Peyer's patch (tissue), 4 donors: Measurements from ENCODE around the gene CFAP70.

Experiments used
- POLR2A ChIP-seq, 2 donors: fragments of 450-650 bp; IDR thresholded peaks; one replicate each; pipeline ENCODE4 v1.5.1; 2017; ENCODE audit warnings: antibody characterized with exemption in 2 of 2, mild to moderate bottlenecking in 2 of 2, moderate library complexity in 2 of 2
- TF ChIP-seq, protein P1 (sequence below), 6 experiments: fragments of 450-650 bp in 4 of 6; fragments of 200-600 bp in 2 of 6; sonication (generic) in 1 of 6; IDR thresholded peaks; one replicate each; pipeline ENCODE4 v1.5.1; 2017 to 2019; ENCODE audit warnings: antibody characterized with exemption in 6 of 6, mild to moderate bottlenecking in 3 of 6, moderate library complexity in 1 of 6

DNA sequence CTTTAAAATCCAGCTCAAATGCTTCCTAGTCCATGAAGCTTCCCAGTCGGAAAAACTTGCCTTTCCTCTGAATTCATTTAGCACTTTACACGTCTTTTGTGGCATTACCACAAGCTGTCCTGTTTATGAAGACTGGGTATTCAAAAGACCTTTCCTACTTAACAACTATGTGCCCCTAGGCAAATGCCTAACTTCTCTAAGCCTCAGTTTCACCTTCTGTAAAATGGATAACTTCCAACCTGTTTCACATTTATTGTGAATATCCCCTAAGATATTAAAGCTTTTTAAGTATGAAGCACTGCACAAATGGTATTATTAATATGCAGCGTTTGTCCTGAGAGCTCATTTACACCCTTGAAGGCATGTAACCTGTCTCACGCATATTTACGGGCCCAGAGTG, 843 bp downstream of the CFAP70 start:
- TF ChIP-seq, protein P1, sequence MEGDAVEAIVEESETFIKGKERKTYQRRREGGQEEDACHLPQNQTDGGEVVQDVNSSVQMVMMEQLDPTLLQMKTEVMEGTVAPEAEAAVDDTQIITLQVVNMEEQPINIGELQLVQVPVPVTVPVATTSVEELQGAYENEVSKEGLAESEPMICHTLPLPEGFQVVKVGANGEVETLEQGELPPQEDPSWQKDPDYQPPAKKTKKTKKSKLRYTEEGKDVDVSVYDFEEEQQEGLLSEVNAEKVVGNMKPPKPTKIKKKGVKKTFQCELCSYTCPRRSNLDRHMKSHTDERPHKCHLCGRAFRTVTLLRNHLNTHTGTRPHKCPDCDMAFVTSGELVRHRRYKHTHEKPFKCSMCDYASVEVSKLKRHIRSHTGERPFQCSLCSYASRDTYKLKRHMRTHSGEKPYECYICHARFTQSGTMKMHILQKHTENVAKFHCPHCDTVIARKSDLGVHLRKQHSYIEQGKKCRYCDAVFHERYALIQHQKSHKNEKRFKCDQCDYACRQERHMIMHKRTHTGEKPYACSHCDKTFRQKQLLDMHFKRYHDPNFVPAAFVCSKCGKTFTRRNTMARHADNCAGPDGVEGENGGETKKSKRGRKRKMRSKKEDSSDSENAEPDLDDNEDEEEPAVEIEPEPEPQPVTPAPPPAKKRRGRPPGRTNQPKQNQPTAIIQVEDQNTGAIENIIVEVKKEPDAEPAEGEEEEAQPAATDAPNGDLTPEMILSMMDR (IDR thresholded peaks at IDR 0.05) = no peak
- no peak for TF ChIP-seq POLR2A (IDR thresholded peaks at IDR 0.05)
